NCI-H1092 treated with DMSO at 0.1 percent for 48 hours (cell line): ENCODE measurements around the gene MT1H.
"Not testable (repeated sequence)": the region's sequence is repeated elsewhere in the genome, so short reads cannot be mapped to it uniquely, and the experiment has no call there.

Experiments used
- DNase-seq: peaks from one replicate; lab custom pipeline; 2025; lab: John Stamatoyannopoulos, UW

MT1H gene

GRCh38 chr16:56669005-56669839, at the start of gene MT1H:
Gene MT1H, plus strand, starts transcription at chr16:56669814. Its CDS starts 71 bp downstream, at chr16:56669885.
- DNase-seq, result no peak

GRCh38 chr16:56620339-56620897, 49.2 kb upstream of the MT1H start:
- no peak for DNase-seq

GRCh38 chr16:56621665-56622445, 47.8 kb upstream of the MT1H start:
- DNase-seq, result not testable (repeated sequence)

- not testable (repeated sequence) for DNase-seq
These were observed 46.4 kb upstream of the MT1H start for GRCh38 chr16:56623184-56623583.

- DNase-seq, result no peak
These were observed 46.0 kb upstream of the MT1H start for GRCh38 chr16:56623637-56624036.

GRCh38 chr16:56625140-56625942, 44.3 kb upstream of the MT1H start, which contains the start of gene MT1E:
Gene MT1E, plus strand, starts transcription at chr16:56625781. Its CDS starts 71 bp downstream, at chr16:56625852.
- DNase-seq, result no peak

GRCh38 chr16:56625943-56626654, 43.5 kb upstream of the MT1H start:
- no peak for DNase-seq

- DNase-seq, result no peak
These were observed 42.9 kb upstream of the MT1H start for GRCh38 chr16:56626685-56627084.

- DNase-seq, result no peak
These were observed 40.9 kb upstream of the MT1H start for GRCh38 chr16:56628486-56629350.

- DNase-seq, result no peak
These were observed 40.1 kb upstream of the MT1H start for GRCh38 chr16:56629531-56629930.

- DNase-seq, result no peak
These were observed 39.5 kb upstream of the MT1H start for GRCh38 chr16:56630134-56630533.

- DNase-seq, result no peak
These were observed 38.4 kb upstream of the MT1H start for GRCh38 chr16:56631197-56631596.

GRCh38 chr16:56631832-56632155, 37.8 kb upstream of the MT1H start:
- DNase-seq, result no peak

GRCh38 chr16:56632156-56632847, 37.3 kb upstream of the MT1H start, which contains the start of gene MT1M:
Gene MT1M, plus strand, starts transcription at chr16:56632659. Its CDS starts 73 bp downstream, at chr16:56632732.
- DNase-seq, result no peak

GRCh38 chr16:56632848-56633365, 36.7 kb upstream of the MT1H start:
- no peak for DNase-seq

- no peak for DNase-seq
These were observed 36.1 kb upstream of the MT1H start for GRCh38 chr16:56633535-56633934.

GRCh38 chr16:56634715-56635440, 34.7 kb upstream of the MT1H start:
- DNase-seq, result no peak

GRCh38 chr16:56635441-56635967, 34.1 kb upstream of the MT1H start:
- no peak for DNase-seq
